ENCODE measurements around the gene ROCK2.

Gene ROCK2

DNA sequence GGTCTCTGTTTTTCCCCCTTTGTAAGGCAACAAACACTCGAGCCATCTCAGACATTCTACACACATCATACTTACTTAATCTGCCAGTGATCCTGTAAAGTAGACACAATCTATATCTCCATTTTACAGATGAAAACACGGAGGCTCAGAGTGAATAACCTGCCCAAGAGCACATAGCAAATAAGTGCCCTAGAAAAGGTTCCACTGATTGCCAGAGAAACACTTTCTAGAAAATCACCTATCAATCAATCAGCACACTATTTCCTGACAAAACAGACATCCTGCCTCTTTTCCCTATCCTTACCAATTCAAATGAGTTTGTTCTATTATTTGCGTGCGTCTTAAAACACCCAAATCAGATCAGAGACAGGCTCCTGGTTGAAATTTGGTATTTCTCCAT lies 165.2 kb downstream of the ROCK2 start:
- DNase-seq (ENCODE audit: low spot score) = no peak
- TF ChIP-seq, protein P1, sequence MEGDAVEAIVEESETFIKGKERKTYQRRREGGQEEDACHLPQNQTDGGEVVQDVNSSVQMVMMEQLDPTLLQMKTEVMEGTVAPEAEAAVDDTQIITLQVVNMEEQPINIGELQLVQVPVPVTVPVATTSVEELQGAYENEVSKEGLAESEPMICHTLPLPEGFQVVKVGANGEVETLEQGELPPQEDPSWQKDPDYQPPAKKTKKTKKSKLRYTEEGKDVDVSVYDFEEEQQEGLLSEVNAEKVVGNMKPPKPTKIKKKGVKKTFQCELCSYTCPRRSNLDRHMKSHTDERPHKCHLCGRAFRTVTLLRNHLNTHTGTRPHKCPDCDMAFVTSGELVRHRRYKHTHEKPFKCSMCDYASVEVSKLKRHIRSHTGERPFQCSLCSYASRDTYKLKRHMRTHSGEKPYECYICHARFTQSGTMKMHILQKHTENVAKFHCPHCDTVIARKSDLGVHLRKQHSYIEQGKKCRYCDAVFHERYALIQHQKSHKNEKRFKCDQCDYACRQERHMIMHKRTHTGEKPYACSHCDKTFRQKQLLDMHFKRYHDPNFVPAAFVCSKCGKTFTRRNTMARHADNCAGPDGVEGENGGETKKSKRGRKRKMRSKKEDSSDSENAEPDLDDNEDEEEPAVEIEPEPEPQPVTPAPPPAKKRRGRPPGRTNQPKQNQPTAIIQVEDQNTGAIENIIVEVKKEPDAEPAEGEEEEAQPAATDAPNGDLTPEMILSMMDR (IDR thresholded peaks at IDR 0.05; ENCODE audit: extremely low read depth, insufficient read depth, missing control alignments) = no peak
- in situ Hi-C loops (cut with MboI; ENCODE audit: low pct_unique_long_range_greater_than_20kb, low sequenced_read_pairs, unreplicated experiment) = no loop called here

DNA sequence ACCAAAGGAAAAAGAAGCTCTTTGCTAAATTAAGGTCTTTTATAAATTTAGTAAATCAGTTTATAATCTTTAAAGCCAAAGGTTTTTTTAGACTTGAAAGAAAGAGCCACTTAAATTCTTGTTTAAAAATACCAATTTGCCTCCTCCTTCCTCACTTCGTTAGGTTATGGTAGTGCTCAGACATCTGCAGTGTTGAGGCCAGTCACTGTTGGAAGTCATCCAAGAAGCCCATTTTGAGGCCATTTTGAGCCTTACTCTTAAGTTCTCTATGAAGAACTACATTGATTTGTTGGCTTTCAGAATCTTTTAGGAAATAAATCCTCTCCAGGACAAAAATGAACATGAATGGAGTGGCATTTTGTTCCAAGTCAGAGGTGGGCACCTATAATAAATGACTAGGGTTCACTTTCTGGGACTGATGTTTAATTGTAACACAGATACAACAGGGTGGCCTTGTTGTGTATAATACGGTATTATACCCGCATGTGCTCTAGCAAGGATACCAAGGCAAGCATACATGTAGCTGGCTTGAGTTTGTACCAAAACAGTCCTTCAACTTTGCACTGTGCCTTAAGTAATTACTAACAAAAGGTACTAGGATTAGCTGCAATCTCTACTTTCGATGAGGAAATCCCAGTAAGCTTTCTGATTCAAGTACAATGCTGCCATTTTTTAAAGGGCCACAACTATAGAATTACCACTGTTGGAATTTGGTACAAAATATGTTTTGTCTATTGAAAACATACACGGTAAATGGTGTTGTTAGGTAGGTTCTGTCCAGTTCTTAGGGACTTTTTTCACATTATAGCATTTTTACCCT lies 166.4 kb downstream of the ROCK2 start:
- TF ChIP-seq, protein P1 (IDR thresholded peaks at IDR 0.05; ENCODE audit: extremely low read depth, insufficient read depth, missing control alignments) = no peak
- in situ Hi-C loops (cut with MboI; ENCODE audit: low pct_unique_long_range_greater_than_20kb, low sequenced_read_pairs, unreplicated experiment) = no loop called here
- DNase-seq (ENCODE audit: low spot score) = no peak

DNA sequence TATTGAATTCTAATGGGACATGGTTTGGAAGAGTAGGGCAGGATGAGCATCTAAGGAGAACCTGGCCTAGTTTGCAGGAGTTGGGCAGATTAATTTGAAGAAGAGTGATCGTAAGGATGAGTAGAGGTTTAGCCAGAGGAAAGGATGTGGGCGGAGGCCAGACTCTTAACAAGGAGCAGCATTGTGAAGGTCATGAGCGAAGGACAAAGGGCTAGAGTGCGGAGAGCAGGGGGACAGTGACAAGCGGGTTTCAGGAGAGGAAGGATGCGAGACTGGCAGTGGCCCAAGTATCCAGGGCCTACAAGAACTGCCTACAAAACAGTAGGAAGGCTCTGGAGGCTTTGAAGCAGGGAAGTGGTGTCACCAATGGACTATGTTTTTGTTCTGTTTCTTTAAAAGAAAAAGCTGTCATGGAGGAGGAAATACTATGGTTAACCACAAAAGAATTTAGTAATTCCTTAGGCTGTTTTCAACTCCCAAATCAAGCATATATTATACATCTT lies 169.1 kb downstream of the ROCK2 start:
- in situ Hi-C loops (cut with MboI; ENCODE audit: low pct_unique_long_range_greater_than_20kb, low sequenced_read_pairs, unreplicated experiment) = no loop called here
- TF ChIP-seq, protein P1 (IDR thresholded peaks at IDR 0.05; ENCODE audit: extremely low read depth, insufficient read depth, missing control alignments) = no peak
- no peak for DNase-seq (ENCODE audit: low spot score)

DNA sequence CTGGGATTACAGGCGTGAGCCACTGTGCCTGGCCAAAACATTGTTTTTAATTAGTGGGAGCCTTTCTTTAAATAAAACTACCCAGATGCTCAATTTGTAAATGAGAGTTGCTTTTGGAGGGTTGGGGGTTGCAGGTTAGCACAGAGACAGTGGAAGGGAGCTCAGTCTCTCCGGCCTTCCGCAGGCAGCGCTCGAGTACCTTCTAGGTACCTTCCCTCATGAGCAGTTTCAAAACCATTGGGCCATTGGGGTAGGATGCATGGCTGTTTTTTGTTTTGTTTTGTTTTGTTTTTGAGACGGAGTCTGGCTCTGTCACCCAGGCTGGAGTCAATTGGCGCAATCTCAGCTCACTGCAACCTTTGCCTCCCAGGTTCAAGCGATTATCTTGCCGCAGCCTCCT lies 170.2 kb downstream of the ROCK2 start:
- no peak for DNase-seq (ENCODE audit: low spot score)
- in situ Hi-C loops (cut with MboI; ENCODE audit: low pct_unique_long_range_greater_than_20kb, low sequenced_read_pairs, unreplicated experiment) = no loop called here
- TF ChIP-seq, protein P1 (IDR thresholded peaks at IDR 0.05; ENCODE audit: extremely low read depth, insufficient read depth, missing control alignments) = no peak

DNA sequence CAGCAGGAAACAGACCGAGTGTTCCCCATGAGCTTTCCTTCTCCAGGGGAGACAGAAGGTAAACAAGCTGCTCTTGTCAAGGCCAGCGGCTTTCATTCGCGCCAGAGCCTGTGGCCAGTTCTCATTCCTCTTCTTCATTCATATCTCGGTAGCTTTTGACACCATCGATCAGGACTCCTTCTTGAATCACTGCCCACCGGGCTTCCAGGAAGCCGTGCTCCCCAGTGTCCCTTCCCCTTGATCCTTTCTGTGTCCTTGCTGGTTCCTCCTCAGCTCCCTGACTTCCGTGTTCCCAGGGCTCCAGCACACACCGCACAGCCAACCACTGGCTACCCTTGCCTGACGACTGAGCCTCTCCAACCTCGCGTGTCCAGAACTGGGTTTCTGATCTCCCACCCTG lies 175.1 kb downstream of the ROCK2 start:
- DNase-seq (ENCODE audit: low spot score) = no peak
- TF ChIP-seq, protein P1 (IDR thresholded peaks at IDR 0.05; ENCODE audit: extremely low read depth, insufficient read depth, missing control alignments) = no peak
- in situ Hi-C loops (cut with MboI; ENCODE audit: low pct_unique_long_range_greater_than_20kb, low sequenced_read_pairs, unreplicated experiment) = no loop called here

DNA sequence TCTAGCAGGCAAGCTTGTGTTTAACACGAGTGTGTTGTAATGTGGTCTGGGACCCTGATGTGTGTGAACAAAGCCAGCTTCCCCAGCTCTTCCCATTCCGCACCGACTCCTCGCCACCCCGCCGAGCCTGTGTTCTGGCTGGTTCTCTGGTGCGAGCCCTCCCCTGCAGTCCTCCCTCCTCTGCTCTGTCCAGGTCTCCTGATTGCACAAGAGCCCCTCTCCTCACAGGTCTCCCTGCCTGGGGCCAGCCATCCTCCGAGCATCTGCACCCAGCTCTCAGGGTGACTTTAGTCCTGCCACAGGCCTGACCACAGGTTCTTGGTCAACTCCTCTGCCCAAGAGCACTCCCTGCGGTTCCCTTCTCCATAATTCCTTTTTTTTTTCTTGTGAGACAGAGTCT lies 175.9 kb downstream of the ROCK2 start:
- in situ Hi-C loops (cut with MboI; ENCODE audit: low pct_unique_long_range_greater_than_20kb, low sequenced_read_pairs, unreplicated experiment) = no loop called here
- no peak for DNase-seq (ENCODE audit: low spot score)

More for the DNA sequence above, 175.9 kb downstream of the ROCK2 start:
- TF ChIP-seq, protein P1 (IDR thresholded peaks at IDR 0.05; ENCODE audit: extremely low read depth, insufficient read depth, missing control alignments) = no peak
